Measurements from ENCODE around the gene ITK. TPM values are rescaled to one million over a fixed set of nuclear protein-coding genes. Genes with fewer than 3 reads are reported as not detected.

Gene ITK
- not detected for polyA plus RNA-seq (2013, experiment 1 of 2)
- not detected for polyA plus RNA-seq (2013, experiment 2 of 2)

DNA sequence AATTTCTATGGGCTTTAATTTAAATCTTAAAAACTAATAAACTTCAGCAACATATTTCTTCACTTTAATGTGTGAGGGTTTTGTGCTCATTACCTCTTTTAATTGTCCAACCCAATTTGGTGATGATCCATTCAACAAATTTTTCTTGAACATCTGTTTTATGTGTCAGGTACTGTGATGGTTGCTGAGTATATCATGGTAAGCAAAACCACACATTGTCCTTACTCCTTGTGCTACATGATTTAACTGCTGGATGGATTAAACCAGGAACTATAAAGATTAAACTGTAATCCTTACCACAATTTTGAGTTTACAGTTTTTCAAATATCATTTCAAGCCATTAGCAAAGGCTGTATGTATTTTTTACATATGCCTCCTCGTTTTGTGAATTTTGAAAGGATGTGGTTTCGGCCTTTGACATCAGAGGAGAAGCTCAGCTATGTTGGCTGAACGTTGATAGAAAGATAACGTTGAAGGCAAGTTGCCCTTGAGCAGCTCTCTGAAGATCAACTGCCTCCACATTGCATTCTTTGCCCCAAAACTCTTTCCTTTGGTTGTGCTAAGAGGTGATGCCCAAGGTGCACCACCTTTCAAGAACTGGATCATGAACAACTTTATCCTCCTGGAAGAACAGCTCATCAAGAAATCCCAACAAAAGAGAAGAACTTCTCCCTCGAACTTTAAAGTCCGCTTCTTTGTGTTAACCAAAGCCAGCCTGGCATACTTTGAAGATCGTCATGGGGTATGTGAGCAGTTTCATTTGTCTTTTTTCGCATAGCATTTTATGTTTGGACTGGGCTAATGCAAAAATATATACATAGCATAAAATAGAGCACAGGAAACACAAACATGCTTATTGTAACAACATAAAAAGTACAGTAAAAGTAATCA is at the start of gene ITK:
ITK (plus strand) TSS at position 467 of the 891 bp plus-strand sequence; CDS start at position 605, 138 bp downstream.
- no peak within 1 kb of the TSS for H3K27ac ChIP-seq (ENCODE audit: low read depth, low read length, severe bottlenecking)
- H3K9me3 ChIP-seq (ENCODE audit: control insufficient read depth, low read length) = no peaks in the 10 kb centered on the region
- H3K36me3 ChIP-seq (ENCODE audit: control insufficient read depth, insufficient read depth, low read length) = no peaks in the 10 kb centered on the region
- H3K4me1 ChIP-seq (ENCODE audit: control insufficient read depth, insufficient read depth, low read length, poor library complexity, severe bottlenecking) = no peaks in the 10 kb centered on the region
- H3K4me3 ChIP-seq (ENCODE audit: extremely low read depth, insufficient read depth, low read length, poor library complexity, severe bottlenecking) = no peak within 1 kb of the TSS
- 80 to 85% methylated on average over 1 to 3 of the region's 8 CpGs for WGBS, 2 experiments (ENCODE audit: insufficient coverage in 2 of 2)

DNA sequence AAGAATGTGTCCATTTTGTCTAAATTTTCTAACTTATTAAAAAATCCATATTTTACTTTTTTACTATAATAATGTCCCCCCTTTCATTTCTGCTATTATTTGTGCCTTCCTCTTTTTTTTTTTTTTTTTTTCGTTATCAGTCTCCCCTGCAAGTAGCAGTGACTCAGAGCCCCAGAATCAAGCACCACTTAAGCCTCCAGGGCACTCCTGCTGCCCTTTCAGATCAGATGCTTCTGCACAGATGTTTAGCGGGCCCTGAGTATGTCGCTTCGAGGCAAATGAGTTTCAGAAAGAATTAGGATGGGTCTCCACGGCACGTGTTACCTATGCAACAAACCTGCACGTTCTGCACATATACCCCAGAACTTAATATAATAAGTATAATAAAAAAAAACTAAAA is 49.7 kb upstream of the ITK start:
- Histone ChIP-seq H3K9me3 (ENCODE audit: control insufficient read depth, low read length) (no peaks in the 10 kb centered on the region), H3K27ac (ENCODE audit: low read depth, low read length, severe bottlenecking) (no peak overlapping the region), H3K36me3 (ENCODE audit: control insufficient read depth, insufficient read depth, low read length) (no peaks in the 10 kb centered on the region), H3K4me3 (ENCODE audit: extremely low read depth, insufficient read depth, low read length, poor library complexity, severe bottlenecking) (no peak overlapping the region), H3K4me1 (ENCODE audit: control insufficient read depth, insufficient read depth, low read length, poor library complexity, severe bottlenecking) (peaks cover 4% of the 10 kb centered on the region)
- WGBS, 2 experiments (ENCODE audit: insufficient coverage in 2 of 2) = 100% methylated on average over 1 of the region's 7 CpGs; no CpG with 5 or more reads in 1 of the 2 experiments

DNA sequence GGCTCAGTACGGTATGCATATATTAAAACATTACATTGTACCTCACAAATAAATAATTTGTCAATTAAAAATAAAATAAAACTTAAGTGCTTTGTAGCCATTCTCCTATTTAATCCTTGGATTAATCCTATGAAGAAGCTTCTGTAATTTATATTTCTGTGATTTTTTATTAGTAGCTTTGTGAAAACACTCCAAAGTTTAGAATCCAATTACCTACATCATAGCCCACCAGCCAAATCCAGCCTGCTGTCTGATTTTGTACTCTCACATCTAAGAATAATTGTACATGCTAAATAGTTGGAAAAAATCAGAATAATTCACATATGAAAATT is 48.4 kb upstream of the ITK start:
- H3K4me3 ChIP-seq (ENCODE audit: extremely low read depth, insufficient read depth, low read length, poor library complexity, severe bottlenecking) = no peak overlapping the region
- WGBS, 2 experiments (ENCODE audit: insufficient coverage in 2 of 2) = no CpG with 5 or more reads among the region's 1 CpG
- H3K9me3 ChIP-seq (ENCODE audit: control insufficient read depth, low read length) = no peaks in the 10 kb centered on the region
- no peak overlapping the region for H3K27ac ChIP-seq (ENCODE audit: low read depth, low read length, severe bottlenecking)
- peaks cover 9% of the 10 kb centered on the region for H3K36me3 ChIP-seq (ENCODE audit: control insufficient read depth, insufficient read depth, low read length)
- H3K4me1 ChIP-seq (ENCODE audit: control insufficient read depth, insufficient read depth, low read length, poor library complexity, severe bottlenecking) = peaks cover 4% of the 10 kb centered on the region

DNA sequence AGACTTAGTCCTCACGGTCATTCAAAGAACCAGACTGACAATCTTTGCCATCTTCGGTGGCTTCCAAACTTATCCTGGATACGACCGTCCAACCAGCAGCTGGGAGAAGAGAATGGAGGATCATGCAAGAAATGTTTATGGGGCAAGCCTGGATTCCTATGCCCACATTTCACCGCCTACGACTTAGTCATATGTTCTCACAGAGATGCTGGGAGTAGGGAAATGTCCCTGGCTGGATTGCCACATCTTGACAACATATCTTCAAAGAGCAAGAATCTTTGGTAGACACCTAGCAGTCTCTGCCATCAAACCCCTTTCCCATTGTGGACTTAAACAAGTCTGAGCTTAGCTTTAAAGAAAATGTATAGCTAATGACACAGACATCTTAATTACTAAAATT is 42.9 kb upstream of the ITK start:
- Histone ChIP-seq H3K9me3 (ENCODE audit: control insufficient read depth, low read length) (no peaks in the 10 kb centered on the region), H3K4me1 (ENCODE audit: control insufficient read depth, insufficient read depth, low read length, poor library complexity, severe bottlenecking) (no peaks in the 10 kb centered on the region), H3K36me3 (ENCODE audit: control insufficient read depth, insufficient read depth, low read length) (peaks cover 33% of the 10 kb centered on the region), H3K27ac (ENCODE audit: low read depth, low read length, severe bottlenecking) (no peak overlapping the region), H3K4me3 (ENCODE audit: extremely low read depth, insufficient read depth, low read length, poor library complexity, severe bottlenecking) (no peak overlapping the region)
- 98% methylated on average over 4 to 6 of the region's 6 CpGs for WGBS, 2 experiments (ENCODE audit: insufficient coverage in 2 of 2)

DNA sequence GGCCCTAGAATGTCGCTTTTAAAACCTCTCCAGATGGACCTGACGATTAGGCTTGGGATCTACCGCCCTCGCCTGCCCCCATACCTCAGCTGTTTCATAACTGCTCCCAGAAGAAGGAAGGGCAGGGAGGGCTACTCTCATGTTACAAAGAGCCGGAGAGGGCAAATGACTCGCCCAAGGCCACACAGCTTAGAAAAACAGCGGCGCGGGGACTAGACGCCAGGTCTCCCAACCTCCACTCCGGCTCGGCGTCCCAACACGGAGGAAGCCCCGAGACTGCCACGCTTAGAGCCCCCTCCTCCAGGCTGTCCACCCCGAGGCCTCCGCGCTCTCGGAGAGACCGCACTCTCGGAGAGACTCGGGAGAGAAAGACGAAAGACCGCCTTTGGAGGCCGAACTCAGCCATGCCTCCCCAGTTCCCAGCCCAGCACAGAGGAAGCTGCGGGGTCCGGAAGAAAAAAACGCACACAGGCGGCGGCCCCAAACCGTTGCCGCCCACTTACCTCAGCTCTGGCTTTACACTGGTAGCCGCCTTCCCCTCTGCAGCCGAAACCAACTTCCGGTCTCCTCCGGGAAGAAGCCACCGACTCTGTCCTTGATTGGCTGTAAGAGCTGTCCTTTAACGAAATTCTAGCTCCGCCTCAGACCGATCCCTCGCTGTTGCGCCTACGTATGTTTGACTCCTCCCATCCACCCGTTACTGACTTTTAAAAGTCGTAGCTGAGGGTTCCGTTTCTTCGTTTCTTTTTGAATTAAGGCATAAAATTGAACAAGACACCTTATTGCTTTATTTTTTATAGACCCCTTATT is 38.1 kb upstream of the ITK start, which contains the start of gene MED7:
MED7 (minus strand) TSS at position 549 of the 810 bp plus-strand sequence. CDS start 3,434 bp downstream, outside the sequence.
- 2% methylated on average over 24 to 26 of the region's 48 CpGs for WGBS, 2 experiments (ENCODE audit: insufficient coverage in 2 of 2)
- peak within 1 kb of the TSS; percentile 84 for H3K27ac ChIP-seq (ENCODE audit: low read depth, low read length, severe bottlenecking)

DNA sequence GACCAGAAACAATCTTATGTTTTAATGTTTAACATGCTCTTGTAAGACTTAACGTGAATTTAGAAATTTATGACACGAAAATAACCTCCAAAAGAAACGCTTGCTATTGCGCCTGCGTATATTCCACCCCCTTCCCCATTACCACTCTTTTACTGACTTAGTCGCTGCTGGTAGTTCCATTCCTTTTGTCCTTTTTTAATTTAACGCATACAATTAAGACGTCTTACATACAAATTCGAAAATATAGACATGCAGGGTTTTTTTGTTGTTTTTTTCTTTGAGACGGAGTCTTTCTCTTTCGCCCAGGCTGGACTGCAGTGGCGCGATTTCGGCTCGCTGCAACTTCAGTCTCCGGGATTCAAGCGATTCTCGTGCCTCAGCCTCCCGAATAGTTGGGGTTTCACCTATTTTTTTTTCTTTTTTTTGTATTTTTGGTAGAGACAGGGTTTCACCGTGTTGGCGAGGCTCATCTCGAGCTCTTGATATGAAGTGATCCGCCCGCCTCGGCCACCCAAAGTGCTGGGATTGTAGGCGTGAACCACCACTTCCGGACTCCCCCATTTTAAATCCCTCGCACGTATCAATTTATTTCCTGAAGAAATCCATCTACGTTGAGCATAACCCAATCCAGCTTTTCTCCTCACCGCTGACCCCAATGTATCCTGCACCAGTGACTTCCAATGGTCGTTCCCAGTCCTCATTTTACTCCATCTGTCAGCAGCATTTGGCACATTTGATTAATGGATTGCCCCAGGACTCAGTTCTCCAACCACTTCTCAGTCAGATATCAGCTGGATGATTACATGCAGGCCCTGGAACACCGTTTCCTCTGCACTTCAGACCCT is 37.3 kb upstream of the ITK start:
- WGBS, 2 experiments (ENCODE audit: insufficient coverage in 2 of 2) = 59 to 73% methylated on average over 20 to 21 of the region's 33 CpGs
- Histone ChIP-seq H3K4me1 (ENCODE audit: control insufficient read depth, insufficient read depth, low read length, poor library complexity, severe bottlenecking) (no peaks in the 10 kb centered on the region), H3K36me3 (ENCODE audit: control insufficient read depth, insufficient read depth, low read length) (peaks cover 14% of the 10 kb centered on the region), H3K9me3 (ENCODE audit: control insufficient read depth, low read length) (no peaks in the 10 kb centered on the region), H3K27ac (ENCODE audit: low read depth, low read length, severe bottlenecking) (peak overlapping the region; percentile 57), H3K4me3 (ENCODE audit: extremely low read depth, insufficient read depth, low read length, poor library complexity, severe bottlenecking) (peak overlapping the region; percentile 92)

More for the DNA sequence above, 38.1 kb upstream of the ITK start, which contains the start of gene MED7:
- Histone ChIP-seq H3K36me3 (ENCODE audit: control insufficient read depth, insufficient read depth, low read length) (peaks cover 22% of the 10 kb centered on the region), H3K4me1 (ENCODE audit: control insufficient read depth, insufficient read depth, low read length, poor library complexity, severe bottlenecking) (no peaks in the 10 kb centered on the region), H3K4me3 (ENCODE audit: extremely low read depth, insufficient read depth, low read length, poor library complexity, severe bottlenecking) (peak within 1 kb of the TSS; percentile 92), H3K9me3 (ENCODE audit: control insufficient read depth, low read length) (no peaks in the 10 kb centered on the region)

DNA sequence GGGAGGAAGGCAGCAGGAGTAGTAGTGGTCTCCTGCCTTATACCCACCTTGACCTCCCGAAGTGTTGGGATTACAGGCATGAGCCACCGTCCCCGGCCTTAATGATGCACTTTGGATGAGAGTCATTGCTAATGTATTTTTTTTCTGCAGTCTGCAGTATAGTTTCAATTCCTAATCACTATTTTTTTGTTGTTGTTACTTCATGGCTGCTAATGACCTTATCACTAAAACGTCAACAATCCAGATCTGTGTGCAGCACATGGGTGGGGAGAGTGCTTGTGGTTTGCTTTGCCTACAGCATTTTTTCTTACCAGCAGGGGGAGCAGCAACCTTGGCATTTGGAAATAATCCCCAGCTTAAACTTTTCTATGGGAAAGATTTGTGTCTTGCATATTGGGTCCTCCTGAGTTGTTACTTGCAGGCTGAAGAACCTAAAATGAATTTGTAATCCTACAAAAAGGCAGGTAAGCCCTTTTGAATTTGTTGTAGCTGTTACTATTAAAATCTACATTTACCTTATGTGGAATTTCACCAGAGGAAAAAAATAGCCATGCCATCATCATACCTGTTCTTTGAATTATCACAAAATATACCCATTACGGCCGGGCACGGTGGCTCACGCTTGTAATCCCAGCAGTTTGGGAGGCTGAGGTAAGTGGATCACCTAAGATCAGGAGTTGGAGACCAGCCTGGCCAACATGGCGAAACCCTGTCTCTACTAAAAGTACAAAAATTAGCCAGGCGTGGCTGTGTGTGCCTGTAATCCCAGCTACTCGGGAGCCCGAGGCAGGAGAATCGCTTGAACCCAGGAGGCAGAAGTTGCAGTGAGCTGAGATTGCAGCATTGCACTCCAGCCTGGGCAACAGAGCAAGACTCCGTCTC is 31.7 kb upstream of the ITK start:
- Histone ChIP-seq H3K4me3 (ENCODE audit: extremely low read depth, insufficient read depth, low read length, poor library complexity, severe bottlenecking) (no peak overlapping the region), H3K36me3 (ENCODE audit: control insufficient read depth, insufficient read depth, low read length) (no peaks in the 10 kb centered on the region), H3K9me3 (ENCODE audit: control insufficient read depth, low read length) (no peaks in the 10 kb centered on the region), H3K4me1 (ENCODE audit: control insufficient read depth, insufficient read depth, low read length, poor library complexity, severe bottlenecking) (no peaks in the 10 kb centered on the region), H3K27ac (ENCODE audit: low read depth, low read length, severe bottlenecking) (no peak overlapping the region)
- 89 to 92% methylated on average over 9 of the region's 14 CpGs for WGBS, 2 experiments (ENCODE audit: insufficient coverage in 2 of 2)

DNA sequence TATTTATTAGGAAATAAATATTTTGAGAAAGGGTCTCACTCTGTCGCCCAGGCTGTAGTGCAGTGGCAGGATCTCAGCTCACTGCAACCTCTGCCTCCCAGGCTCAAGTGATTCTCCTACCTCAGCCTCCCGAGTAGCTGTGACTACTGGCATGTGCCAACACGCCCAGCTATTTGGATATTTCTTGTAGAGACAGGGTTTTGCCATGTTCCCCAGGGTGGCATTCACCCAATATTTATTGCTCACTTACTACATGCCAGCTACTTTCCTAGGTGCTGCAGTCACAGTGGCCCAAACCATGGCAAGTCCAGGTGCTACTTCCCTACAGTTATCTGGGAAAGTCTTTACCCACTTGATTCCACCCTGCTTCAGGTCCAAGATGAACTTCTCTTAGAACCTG is 29.6 kb upstream of the ITK start:
- Histone ChIP-seq H3K27ac (ENCODE audit: low read depth, low read length, severe bottlenecking) (no peak overlapping the region), H3K4me1 (ENCODE audit: control insufficient read depth, insufficient read depth, low read length, poor library complexity, severe bottlenecking) (no peaks in the 10 kb centered on the region), H3K9me3 (ENCODE audit: control insufficient read depth, low read length) (no peaks in the 10 kb centered on the region), H3K4me3 (ENCODE audit: extremely low read depth, insufficient read depth, low read length, poor library complexity, severe bottlenecking) (no peak overlapping the region), H3K36me3 (ENCODE audit: control insufficient read depth, insufficient read depth, low read length) (no peaks in the 10 kb centered on the region)
- WGBS, 2 experiments (ENCODE audit: insufficient coverage in 2 of 2) = 100% methylated on average over 1 to 2 of the region's 3 CpGs

DNA sequence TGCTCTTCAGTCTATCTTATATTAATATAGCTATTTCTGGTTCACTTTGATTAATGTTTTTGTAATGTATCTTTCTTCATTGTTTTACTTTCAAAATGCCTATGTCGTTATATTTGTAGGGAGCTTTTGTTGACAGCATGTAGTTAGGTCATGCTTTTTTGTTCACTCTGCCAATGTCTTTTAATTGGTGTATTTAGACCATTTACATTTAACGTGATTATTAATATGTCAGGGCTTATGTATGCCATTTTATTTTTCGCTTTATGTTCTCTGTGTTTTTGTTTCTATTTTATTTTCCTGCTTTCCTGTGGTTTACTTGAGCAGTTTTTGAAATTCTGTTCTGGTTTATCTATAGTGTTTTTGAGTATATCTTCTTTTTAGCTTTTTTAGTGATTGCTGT is 25.3 kb upstream of the ITK start:
- Histone ChIP-seq H3K4me1 (ENCODE audit: control insufficient read depth, insufficient read depth, low read length, poor library complexity, severe bottlenecking) (no peaks in the 10 kb centered on the region), H3K27ac (ENCODE audit: low read depth, low read length, severe bottlenecking) (no peak overlapping the region), H3K4me3 (ENCODE audit: extremely low read depth, insufficient read depth, low read length, poor library complexity, severe bottlenecking) (no peak overlapping the region), H3K9me3 (ENCODE audit: control insufficient read depth, low read length) (no peaks in the 10 kb centered on the region), H3K36me3 (ENCODE audit: control insufficient read depth, insufficient read depth, low read length) (no peaks in the 10 kb centered on the region)
- 100% methylated on average over 1 of the region's 3 CpGs; no CpG with 5 or more reads in 1 of the 2 experiments for WGBS, 2 experiments (ENCODE audit: insufficient coverage in 2 of 2)

All from mesodermal cell (in vitro differentiated cells).